T-helper 2 cell treated with Interferon-gamma antibody and Interleukin-4, amounts not matched to agents 100 ng/mL and 5 ng/mL, for 36 hours (primary cell): Measurements from ENCODE around the gene GRK1. TPM values are rescaled to one million over a fixed set of nuclear protein-coding genes. Genes with fewer than 3 reads are reported as not detected.

Experiments used
- intact Hi-C: fragments of 100-400 bp; cut with micrococcal nuclease; formaldehyde crosslinking; loops from one replicate; pipeline ENCODE4 v1.15.1; 2023
- total RNA-seq: library from RNA; stranded (reverse); gene quantifications from 2 replicates; pipeline ENCODE4 v1.2.3, GENCODE V29; 2022

The GRK1 gene
- total RNA-seq, 1 donor from 2014 or later: not detected

- intact Hi-C loops: no loop called here
These were observed 34.1 kb upstream of the GRK1 start for GRCh38 chr13:113632706-113633484.

DNA sequence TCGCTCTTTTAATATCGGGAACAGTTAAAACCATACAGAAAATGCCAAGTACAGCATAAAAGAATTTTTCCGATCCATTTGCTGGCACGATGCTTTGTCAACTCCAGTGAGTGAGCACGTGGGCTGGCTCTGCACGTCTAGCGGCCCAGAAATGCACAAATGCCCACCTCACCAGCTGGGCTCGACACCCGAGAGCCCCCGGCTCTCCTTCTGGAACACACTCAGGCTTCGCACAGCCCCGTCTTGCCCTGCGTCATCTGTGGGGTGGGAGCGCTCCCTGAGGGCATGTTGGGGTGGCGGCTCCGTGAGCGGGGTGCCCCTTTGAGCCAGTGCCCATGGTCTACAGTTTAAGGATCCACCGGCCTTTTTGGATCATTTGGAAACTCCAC lies 33.5 kb upstream of the GRK1 start:
- intact Hi-C loops: no loop called here

GRCh38 chr13:113634279-113635047 lies 32.6 kb upstream of the GRK1 start:
- intact Hi-C loops: no loop called here

DNA sequence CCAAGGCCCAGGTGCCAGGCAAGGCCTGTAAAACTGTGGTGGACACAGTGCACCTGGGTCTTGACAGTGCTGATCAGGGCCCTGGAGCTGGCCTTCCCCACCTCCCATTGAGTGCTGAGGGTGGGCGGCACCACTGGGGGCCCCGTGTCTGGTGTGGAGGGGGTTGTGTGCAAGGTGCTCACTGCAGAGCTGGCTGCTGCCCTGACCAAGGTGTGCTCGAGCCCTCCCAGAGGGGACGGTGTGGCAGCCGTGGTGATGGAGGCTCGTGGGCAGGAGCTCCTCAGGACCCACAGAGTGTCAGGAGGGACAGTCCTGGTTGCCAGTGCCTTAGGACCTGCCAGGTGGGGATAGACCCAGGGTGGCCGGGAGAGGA lies 32.0 kb upstream of the GRK1 start:
- intact Hi-C loops: no loop called here

- intact Hi-C loops: no loop called here
These were observed 31.3 kb upstream of the GRK1 start for GRCh38 chr13:113635709-113636108.

DNA sequence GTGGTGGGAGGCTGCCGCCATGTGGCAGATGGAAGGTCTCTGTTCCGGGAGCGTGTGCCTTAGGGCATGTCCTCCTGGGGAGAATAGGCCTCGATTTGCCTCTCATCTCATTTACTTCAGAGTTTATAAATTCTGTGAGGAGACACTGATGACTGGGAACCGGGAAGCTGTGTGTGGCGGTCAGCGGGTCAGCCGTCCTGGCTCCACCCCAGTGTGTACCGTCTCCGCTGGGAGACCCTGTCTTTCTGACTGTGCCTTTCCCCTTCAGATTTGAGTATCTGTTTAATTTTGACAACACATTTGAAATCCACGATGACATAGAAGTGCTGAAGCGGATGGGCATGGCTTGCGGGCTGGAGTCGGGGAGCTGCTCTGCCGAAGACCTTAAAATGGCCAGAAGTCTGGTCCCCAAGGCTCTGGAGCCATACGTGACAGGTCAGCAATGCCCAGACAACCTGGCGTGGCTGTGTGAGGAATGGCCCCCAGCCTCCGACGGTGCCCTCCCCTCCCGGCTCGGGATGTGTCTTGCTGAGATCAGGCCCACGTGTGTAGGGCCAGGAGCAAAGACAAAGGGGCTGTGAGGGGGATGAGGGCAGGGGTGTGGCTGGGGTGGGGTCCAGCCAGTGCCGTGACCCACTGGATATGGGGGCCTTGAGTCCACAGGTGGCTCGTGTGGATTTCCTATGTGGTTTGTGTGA lies 30.6 kb upstream of the GRK1 start:
- intact Hi-C loops: no loop called here

DNA sequence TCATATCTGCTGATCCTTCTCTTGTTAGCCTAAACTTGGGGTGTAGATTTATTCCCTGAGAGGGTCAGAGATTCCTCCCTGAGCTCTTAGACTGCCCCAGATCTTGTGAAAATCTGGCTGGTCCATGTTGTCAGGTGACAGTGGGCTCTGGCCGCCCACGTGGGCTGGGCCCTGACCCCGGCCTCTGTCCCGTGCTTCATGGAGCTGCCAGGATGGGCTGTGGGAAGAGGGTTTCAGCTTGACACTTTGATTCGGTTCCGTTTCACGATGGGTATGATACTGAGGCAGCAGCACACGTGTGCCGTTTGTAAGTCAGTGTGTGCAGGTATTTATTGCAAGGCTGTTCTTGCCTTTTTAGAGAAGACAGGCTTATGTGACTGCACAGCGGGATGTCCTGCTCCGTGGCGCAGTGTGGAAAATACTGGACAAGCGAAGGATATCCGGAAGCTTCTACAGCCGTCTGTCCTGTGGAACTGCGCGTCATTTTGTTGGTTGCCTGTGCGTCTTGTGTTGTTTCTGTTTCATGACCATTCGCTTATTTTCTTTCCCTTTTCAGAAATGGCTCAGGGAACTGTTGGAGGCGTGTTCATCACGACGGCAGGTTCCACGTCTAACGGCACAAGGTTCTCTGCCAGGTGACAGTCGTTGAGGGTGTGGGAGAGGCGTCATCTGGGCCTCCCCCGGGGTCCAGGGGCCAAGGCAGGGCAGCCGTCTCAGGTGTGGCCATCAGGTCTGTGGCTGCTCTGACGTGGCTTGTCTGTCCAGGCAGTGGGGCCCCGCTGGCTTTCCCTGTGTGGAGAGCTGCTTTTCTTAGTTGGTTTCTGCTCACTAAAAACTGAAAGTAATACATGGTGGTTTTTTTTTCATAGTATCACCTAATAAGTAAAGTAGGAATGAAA lies 29.5 kb upstream of the GRK1 start:
- intact Hi-C loops: no loop called here

GRCh38 chr13:113638173-113638746 lies 28.8 kb upstream of the GRK1 start:
- intact Hi-C loops: no loop called here

- intact Hi-C loops: no loop called here
These were observed 28.2 kb upstream of the GRK1 start for GRCh38 chr13:113638806-113639205.

GRCh38 chr13:113639616-113640262 lies 27.3 kb upstream of the GRK1 start:
- intact Hi-C loops: no loop called here

- intact Hi-C loops: no loop called here
These were observed 25.6 kb upstream of the GRK1 start for GRCh38 chr13:113641426-113641825.

DNA sequence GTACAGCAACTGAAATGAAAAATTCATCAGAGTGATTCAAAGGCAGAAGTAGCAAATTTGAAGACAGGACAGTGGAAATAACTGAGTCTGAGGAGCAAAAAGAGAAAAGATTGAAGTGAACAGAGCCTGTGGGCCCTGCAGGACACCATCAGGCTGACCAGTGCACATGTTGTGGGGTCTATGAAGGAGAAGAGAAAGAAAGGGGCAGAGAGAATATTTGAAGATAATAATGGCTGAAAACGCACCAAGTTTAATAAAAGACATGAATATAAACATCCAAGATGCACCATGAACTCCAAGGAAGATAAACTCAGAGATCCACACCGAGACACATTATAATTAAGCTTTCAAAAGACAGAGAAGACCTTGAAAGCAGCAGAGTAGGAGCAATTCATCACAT lies 24.5 kb upstream of the GRK1 start:
- intact Hi-C loops: no loop called here

GRCh38 chr13:113643593-113643992 lies 23.4 kb upstream of the GRK1 start:
- intact Hi-C loops: no loop called here

DNA sequence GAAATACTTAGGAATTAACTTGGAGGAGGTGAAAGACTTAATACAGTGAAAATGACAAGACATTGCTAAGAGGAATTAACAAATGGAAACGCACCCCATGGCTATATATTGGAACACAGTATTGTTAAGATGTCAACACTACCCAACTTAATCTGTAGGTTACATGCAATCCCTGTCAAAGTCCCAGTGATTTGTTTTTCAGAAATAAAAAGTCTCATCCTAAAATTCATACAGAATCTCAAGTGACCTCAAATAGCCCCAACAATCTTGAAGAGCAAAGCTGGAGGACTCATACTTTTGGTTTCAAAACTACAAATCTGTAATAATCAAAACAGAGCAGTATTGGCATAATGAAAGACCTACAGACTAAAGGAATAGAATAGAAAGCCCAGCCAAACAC lies 22.2 kb upstream of the GRK1 start:
- intact Hi-C loops: no loop called here

DNA sequence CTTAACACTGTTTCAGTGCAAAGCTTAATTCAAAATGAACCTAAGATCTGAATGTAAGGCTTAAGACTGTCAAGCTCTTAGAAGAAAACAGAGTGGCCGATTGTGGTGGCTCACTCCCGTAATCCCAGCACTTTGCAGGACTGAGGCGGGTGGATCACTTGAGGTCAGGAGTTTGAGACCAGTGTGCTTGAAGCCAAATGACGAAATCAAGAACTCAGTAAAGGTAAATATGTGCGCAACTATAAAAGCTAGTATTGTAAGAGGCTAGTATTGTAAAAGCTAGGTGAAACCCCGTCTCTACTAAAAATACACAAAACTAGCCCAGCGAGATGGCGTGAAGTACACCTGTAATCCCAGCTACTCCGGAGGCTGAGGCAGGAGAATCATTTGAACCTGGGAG lies 21.7 kb upstream of the GRK1 start:
- intact Hi-C loops: no loop called here

DNA sequence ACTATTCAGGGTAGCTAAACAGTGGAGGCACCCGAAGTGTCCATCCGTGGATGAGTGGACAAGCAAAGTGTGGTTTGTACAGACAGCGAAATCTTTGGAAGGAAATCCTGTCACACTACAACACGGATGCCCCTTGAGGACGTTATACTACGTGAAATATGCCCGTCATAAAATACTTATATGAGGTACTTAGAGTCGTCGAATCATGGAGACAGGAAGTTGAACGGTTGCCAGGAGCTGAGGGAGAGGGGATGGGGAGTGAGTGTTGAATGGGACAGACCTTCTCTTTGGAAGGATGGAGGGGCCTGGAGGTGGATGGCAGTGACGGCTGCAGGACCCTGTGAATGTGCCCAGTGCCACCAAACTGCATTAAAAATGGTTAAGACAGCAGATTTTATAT lies 20.6 kb upstream of the GRK1 start:
- intact Hi-C loops: no loop called here

DNA sequence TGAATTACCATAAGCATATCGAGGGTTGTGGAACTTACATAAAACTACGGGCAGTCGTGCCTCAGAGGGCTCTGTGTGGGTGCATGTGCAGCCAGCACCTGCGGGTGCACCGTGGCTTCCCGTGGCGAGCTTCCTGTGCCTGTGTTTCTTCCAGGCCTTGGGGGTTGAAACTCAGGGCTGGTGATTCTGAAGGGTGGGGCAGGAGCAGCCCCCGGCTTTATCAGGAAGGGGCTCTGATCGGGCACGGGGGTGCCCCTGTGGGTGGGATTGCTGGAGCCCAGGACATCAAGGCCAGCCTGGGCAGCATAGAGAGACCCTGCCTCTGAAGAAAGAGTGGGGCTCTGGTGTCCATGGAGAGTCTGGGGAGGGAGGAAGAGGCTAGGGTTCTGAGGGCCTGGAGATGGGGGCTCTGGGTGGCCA lies 20.1 kb upstream of the GRK1 start:
- intact Hi-C loops: no loop called here

- intact Hi-C loops: no loop called here
These were observed 19.4 kb upstream of the GRK1 start for GRCh38 chr13:113647351-113648215.

GRCh38 chr13:113648216-113648610 lies 18.8 kb upstream of the GRK1 start:
- intact Hi-C loops: no loop called here
